ENCODE results near the gene COQ8A.

COQ8A gene

DNA sequence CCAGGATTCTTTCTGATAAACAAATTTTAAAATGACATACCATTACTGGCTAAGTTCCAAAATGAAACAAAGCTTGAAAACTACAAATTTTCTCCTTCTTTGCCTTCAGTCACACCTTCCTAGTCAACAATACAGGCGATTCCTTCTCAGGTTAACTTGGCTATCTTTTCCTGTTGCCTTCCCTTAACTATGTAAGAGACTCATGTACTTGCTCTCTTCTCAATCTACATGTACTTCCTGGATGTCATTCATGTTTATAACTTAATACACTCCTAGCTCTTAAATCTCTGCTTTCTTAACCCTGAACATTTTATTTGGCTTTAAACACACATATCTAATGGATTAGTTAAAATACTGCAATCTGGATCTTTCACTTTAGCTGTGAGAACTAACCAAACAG is 97.0 kb downstream of the COQ8A start:
- H3K4me3 ChIP-seq (ENCODE audit: low read depth, low read length) = no peak overlapping the region
- DNase-seq (ENCODE audit: low read depth, low spot score) = no peak
- TF ChIP-seq, protein P1, sequence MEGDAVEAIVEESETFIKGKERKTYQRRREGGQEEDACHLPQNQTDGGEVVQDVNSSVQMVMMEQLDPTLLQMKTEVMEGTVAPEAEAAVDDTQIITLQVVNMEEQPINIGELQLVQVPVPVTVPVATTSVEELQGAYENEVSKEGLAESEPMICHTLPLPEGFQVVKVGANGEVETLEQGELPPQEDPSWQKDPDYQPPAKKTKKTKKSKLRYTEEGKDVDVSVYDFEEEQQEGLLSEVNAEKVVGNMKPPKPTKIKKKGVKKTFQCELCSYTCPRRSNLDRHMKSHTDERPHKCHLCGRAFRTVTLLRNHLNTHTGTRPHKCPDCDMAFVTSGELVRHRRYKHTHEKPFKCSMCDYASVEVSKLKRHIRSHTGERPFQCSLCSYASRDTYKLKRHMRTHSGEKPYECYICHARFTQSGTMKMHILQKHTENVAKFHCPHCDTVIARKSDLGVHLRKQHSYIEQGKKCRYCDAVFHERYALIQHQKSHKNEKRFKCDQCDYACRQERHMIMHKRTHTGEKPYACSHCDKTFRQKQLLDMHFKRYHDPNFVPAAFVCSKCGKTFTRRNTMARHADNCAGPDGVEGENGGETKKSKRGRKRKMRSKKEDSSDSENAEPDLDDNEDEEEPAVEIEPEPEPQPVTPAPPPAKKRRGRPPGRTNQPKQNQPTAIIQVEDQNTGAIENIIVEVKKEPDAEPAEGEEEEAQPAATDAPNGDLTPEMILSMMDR (IDR thresholded peaks at IDR 0.05; ENCODE audit: insufficient read depth, low read length, missing control alignments) = no peak
- ChIA-PET POLR2A (no interaction called here), CTCF (interaction anchor here (0.7 kb wide), 1 partner anchor 8 kb away, joined by 3 read pairs; no protein-coding TSS in a partner anchor)

All from AG04449 (cell line).